ENCODE data around the gene MRPS27.

- TF ChIP-seq, protein P1, sequence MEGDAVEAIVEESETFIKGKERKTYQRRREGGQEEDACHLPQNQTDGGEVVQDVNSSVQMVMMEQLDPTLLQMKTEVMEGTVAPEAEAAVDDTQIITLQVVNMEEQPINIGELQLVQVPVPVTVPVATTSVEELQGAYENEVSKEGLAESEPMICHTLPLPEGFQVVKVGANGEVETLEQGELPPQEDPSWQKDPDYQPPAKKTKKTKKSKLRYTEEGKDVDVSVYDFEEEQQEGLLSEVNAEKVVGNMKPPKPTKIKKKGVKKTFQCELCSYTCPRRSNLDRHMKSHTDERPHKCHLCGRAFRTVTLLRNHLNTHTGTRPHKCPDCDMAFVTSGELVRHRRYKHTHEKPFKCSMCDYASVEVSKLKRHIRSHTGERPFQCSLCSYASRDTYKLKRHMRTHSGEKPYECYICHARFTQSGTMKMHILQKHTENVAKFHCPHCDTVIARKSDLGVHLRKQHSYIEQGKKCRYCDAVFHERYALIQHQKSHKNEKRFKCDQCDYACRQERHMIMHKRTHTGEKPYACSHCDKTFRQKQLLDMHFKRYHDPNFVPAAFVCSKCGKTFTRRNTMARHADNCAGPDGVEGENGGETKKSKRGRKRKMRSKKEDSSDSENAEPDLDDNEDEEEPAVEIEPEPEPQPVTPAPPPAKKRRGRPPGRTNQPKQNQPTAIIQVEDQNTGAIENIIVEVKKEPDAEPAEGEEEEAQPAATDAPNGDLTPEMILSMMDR (IDR thresholded peaks at IDR 0.05) = no peak
- no peak for TF ChIP-seq POLR2A (IDR thresholded peaks at IDR 0.05)
Measured at GRCh38 chr5:72252574-72253155, 67.4 kb downstream of the MRPS27 start.
